NCI-H524 treated with DMSO at 0.1 percent for 48 hours (cell line): ENCODE measurements around the gene KDM6B.

Experiments used
- DNase-seq: peaks from one replicate; lab custom pipeline; 2025; lab: John Stamatoyannopoulos, UW

Gene KDM6B

DNA sequence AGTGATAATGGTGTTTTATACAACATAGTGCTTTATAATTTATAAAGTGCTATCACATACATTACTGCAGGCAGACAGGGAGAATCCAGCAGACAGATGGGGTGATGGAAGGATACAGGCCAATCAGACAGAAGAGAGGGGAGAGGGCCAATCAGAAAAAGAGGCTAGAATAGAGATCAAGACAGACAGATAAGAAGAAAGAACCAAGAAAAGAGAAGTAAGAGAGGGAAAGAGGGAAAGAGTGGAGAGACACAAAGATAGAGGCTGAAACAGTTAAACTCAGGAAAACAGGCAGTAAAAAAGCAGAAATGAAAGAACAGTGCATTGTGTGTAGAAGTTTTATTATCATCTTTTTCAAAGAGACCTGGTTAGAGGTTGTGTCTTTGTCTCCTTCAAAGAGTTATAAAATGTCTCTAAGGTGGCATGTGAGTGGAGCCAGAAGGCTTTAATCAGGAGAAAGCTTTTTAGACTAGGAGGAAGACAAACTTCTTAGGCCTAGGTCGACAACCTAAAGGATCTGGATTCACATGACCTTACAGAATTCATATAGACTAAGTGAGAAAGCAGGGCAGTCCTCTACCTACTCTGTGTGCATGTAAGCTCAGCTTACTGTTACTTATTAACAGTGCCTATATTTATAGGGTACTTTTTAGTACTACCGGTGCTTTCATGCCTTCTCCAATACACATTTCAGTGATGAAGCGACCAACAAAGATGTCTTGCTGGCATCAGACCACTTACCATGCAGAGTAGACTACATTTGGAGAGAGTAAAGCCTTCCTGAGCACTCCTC, 46.3 kb downstream of the KDM6B start:
- DNase-seq = no peak

GRCh38 chr17:7881276-7882054, 47.4 kb downstream of the KDM6B start:
- DNase-seq = no peak

DNA sequence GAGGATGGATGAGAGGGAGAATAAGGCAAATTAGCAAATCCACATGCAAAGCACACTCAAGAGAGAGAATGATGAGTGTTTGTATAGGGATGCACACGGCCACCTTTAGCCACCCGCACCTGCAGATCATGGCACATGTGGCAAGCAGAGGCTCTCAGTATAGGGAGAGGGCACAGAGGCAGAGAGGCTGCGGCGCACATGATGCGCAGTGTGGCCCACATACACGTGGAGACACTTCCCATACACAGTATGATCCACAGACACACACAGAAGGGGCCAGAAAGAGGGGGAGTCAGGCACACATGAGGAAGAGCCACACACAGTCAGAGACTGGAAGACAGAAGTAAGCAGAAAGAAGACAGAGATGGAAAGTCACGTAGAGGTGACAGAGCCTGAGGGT, 48.1 kb downstream of the KDM6B start:
- no peak for DNase-seq

DNA sequence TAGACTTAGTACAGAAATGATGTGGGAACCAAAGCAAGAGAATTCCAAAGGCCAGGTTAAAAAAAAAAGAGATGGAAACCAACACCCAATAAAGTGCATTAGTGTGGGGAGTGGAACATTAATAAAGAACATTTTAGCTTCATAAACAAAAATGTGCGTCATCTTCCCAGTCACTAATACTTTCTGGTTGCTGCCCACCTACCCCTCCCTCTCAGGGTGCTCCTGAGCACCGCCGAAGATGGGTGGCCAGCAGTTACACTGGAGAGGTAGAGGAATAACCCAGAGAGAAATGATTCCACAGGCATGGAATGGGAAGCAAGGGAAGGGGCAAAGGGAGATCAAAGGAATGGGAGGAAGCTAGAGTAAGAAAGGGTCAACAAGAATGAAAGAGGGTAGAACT, 48.6 kb downstream of the KDM6B start:
- no peak for DNase-seq
